ENCODE data around the gene EDAR. TPM values are rescaled to one million over a fixed set of nuclear protein-coding genes. Genes with fewer than 3 reads are reported as not detected.

Gene EDAR
- total and polyA plus RNA-seq, 10 of the 15 experiments (the other 5 are each of a cell fraction or from before 2014, with no cell fraction given): 0.04 TPM; not detected in 9

GRCh38 chr2:108907822-108908712 is 81.0 kb downstream of the EDAR start:
- Histone ChIP-seq H3K4me2 (ENCODE audit: control insufficient read depth, insufficient read depth) (no peak overlapping the region), H2AFZ (ENCODE audit: control insufficient read depth, low read depth, low read length) (no peak overlapping the region), H3K27ac (ENCODE audit: control insufficient read depth, insufficient read depth) (no peak overlapping the region), H3K36me3 (ENCODE audit: control insufficient read depth in 2 of 2, insufficient read depth in 2 of 2, low read length in 1 of 2) (no peaks in the 10 kb centered on the region), H3K4me3 (no peak overlapping the region), H3K9ac (ENCODE audit: control insufficient read depth, insufficient read depth, low read length) (no peak overlapping the region), H4K20me1 (ENCODE audit: control insufficient read depth, insufficient read depth) (no peaks in the 10 kb centered on the region), H3K79me2 (ENCODE audit: control insufficient read depth, insufficient read depth, low read length) (no peaks in the 10 kb centered on the region), H3K9me3 (replicated peaks; ENCODE audit: control insufficient read depth, insufficient read depth, low read length) (no peaks in the 10 kb centered on the region), H3K27me3 (replicated peaks in 1 of 2; ENCODE audit: control insufficient read depth in 2 of 2, insufficient read depth in 2 of 2, low read length in 1 of 2) (no peaks in the 10 kb centered on the region; a peak in 2 of 4 replicates), H3K4me1 (ENCODE audit: control insufficient read depth, insufficient read depth, low read length) (no peaks in the 10 kb centered on the region)
- SMC1A ChIA-PET (ENCODE audit: uncharacterized antibody, unreplicated experiment): no interaction called here
- in situ Hi-C loops (cut with MboI): no loop called here
- FAIRE-seq (no peak), DNase-seq (ENCODE audit: low read depth, low spot score) (no peak), ATAC-seq (no peak)
- POLR2A ChIA-PET: no interaction called here
- CTCF ChIA-PET: no interaction called here
- WGBS (ENCODE audit: insufficient coverage, insufficient replicate concordance, low lambda C conversion rate, missing lambda C conversion rate): 63% methylated on average over 23 of the region's 24 CpGs
- intact Hi-C loops (cut with micrococcal nuclease; ENCODE audit: unreplicated experiment): no loop called here
- TF ChIP-seq ZNF274 (IDR thresholded peaks at IDR 0.05; ENCODE audit: insufficient read depth, insufficient read length): no peak
- no peak for TF ChIP-seq MAX (IDR thresholded peaks at IDR 0.05; ENCODE audit: low read depth, low read length)
- no peak for TF ChIP-seq ZBED1 (IDR thresholded peaks at IDR 0.05; ENCODE audit: borderline replicate concordance)
- TF ChIP-seq ATF2 (IDR thresholded peaks at IDR 0.05; ENCODE audit: low read length): no peak
- TF ChIP-seq, protein P1, sequence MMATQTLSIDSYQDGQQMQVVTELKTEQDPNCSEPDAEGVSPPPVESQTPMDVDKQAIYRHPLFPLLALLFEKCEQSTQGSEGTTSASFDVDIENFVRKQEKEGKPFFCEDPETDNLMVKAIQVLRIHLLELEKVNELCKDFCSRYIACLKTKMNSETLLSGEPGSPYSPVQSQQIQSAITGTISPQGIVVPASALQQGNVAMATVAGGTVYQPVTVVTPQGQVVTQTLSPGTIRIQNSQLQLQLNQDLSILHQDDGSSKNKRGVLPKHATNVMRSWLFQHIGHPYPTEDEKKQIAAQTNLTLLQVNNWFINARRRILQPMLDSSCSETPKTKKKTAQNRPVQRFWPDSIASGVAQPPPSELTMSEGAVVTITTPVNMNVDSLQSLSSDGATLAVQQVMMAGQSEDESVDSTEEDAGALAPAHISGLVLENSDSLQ (IDR thresholded peaks at IDR 0.05): no peak
- no peak for TF ChIP-seq RAD51 (IDR thresholded peaks at IDR 0.05)
- TF ChIP-seq SMARCA5 (IDR thresholded peaks at IDR 0.05): no peak
- TF ChIP-seq, protein P2, sequence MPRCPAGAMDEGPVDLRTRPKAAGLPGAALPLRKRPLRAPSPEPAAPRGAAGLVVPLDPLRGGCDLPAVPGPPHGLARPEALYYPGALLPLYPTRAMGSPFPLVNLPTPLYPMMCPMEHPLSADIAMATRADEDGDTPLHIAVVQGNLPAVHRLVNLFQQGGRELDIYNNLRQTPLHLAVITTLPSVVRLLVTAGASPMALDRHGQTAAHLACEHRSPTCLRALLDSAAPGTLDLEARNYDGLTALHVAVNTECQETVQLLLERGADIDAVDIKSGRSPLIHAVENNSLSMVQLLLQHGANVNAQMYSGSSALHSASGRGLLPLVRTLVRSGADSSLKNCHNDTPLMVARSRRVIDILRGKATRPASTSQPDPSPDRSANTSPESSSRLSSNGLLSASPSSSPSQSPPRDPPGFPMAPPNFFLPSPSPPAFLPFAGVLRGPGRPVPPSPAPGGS (IDR thresholded peaks at IDR 0.05; ENCODE audit: borderline replicate concordance, insufficient read depth, low read depth, low read length, poor library complexity, severe bottlenecking): no peak
- TF ChIP-seq ASH2L (IDR thresholded peaks at IDR 0.05; ENCODE audit: borderline replicate concordance, low read depth): no peak
- TF ChIP-seq, protein P3, sequence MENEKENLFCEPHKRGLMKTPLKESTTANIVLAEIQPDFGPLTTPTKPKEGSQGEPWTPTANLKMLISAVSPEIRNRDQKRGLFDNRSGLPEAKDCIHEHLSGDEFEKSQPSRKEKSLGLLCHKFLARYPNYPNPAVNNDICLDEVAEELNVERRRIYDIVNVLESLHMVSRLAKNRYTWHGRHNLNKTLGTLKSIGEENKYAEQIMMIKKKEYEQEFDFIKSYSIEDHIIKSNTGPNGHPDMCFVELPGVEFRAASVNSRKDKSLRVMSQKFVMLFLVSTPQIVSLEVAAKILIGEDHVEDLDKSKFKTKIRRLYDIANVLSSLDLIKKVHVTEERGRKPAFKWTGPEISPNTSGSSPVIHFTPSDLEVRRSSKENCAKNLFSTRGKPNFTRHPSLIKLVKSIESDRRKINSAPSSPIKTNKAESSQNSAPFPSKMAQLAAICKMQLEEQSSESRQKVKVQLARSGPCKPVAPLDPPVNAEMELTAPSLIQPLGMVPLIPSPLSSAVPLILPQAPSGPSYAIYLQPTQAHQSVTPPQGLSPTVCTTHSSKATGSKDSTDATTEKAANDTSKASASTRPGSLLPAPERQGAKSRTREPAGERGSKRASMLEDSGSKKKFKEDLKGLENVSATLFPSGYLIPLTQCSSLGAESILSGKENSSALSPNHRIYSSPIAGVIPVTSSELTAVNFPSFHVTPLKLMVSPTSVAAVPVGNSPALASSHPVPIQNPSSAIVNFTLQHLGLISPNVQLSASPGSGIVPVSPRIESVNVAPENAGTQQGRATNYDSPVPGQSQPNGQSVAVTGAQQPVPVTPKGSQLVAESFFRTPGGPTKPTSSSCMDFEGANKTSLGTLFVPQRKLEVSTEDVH (IDR thresholded peaks at IDR 0.05; ENCODE audit: low read depth, partially characterized antibody): no peak
- TF ChIP-seq POLR2AphosphoS2 (IDR thresholded peaks at IDR 0.05; ENCODE audit: low read depth, low read length): no peak
- TF ChIP-seq ATF7 (IDR thresholded peaks at IDR 0.05; ENCODE audit: low read depth): no peak
- no peak for TF ChIP-seq IKZF1 (conservative IDR thresholded peaks at IDR 0.05)
- no peak for TF ChIP-seq STAT3 (IDR thresholded peaks at IDR 0.05; ENCODE audit: low read depth, low read length)
- no peak for TF ChIP-seq RFX5 (IDR thresholded peaks at IDR 0.05; ENCODE audit: low read depth, low read length)
- TF ChIP-seq SRF (IDR thresholded peaks at IDR 0.05; ENCODE audit: low read depth in 2 of 2, low read length in 2 of 2): no peak
- no peak for TF ChIP-seq FOS (IDR thresholded peaks at IDR 0.05; ENCODE audit: borderline replicate concordance, extremely low read depth, insufficient read length)
- no peak for TF ChIP-seq KLF5 (IDR thresholded peaks at IDR 0.05; ENCODE audit: partially characterized antibody)
- RAD21 ChIA-PET (ENCODE audit: unreplicated experiment): no interaction called here
- no TSS peak for BruUV-seq (replicated peaks)
